Measurements from ENCODE around the gene SH3RF3.

Gene SH3RF3

DNA sequence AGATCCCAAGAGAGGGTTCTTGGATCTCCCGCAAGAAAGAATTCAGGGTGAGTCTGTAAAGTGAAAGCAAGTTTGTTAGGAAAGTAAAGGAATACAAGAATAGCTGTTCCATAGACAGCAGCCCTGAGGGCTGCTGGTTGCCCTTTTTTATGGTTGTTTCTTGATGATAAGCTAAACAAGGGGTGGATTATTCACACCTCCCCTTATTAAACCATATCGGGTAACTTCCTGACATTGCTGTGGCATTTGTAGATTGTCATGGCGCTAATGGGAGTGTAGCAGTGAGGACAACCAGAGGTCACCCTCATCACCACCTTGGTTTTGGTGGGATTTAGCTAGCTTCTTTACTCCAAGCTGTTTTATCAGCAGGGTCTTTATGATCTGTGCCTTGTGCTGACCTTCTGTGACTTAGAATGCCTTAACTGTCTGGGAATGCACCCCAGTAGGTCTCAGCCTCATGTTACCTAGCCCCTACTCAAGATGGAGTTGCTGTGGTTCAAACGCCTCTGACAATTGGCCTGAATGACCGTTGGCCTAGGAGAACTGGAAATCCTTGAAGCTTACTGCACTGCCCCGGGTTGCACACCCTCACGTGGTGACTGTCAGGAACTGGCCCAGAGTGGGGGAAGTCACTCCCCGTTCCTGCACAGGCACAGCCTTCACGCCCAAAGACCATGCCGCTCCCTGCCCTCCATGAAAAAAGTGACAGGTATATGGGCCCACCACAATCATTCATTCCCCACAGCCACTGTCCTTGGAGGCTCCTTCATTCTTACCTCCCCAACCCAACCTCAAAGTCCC is 347.8 kb downstream of the SH3RF3 start:
- DNase-seq (ENCODE audit: low read depth): no peak

- no peak for DNase-seq (ENCODE audit: low read depth)
These were observed 350.0 kb downstream of the SH3RF3 start for GRCh38 chr2:109478906-109479493.

- no peak for DNase-seq (ENCODE audit: low read depth)
These were observed 350.8 kb downstream of the SH3RF3 start for GRCh38 chr2:109479804-109480203.

DNA sequence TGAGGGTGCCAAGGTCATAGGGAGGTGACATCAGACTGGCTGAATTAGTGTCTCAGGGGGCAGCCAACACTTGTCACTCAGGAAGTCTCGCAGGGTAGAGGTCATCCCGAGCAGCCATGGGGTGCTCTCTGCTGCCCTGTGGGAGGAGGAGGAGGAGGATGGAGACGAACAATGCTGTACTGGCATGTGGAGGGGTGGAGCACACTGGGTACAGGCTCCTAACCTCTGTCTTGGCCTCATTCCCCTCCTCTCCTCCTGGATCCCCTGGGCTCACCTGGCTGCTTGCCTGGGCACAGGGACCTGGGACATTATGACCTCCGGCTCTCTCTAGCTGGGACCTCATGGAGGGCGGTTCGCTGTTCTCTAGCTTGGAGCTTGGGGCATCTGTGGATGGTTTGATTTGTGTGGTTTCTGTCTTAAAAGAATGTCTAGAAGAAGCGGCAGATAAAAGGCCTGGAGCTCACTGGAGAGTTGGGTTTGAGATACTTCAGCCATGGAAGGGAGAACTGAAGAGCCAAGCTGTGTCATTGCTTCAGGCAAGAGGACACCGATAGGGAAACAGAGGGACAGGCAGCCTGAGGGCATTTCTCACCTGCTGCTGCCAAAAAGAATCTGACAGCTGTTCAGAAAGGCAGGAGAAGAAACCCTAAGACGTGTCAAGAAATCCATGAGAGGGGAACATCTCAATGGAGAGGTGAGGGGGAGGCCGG is 351.6 kb downstream of the SH3RF3 start:
- no peak for DNase-seq (ENCODE audit: low read depth)

DNA sequence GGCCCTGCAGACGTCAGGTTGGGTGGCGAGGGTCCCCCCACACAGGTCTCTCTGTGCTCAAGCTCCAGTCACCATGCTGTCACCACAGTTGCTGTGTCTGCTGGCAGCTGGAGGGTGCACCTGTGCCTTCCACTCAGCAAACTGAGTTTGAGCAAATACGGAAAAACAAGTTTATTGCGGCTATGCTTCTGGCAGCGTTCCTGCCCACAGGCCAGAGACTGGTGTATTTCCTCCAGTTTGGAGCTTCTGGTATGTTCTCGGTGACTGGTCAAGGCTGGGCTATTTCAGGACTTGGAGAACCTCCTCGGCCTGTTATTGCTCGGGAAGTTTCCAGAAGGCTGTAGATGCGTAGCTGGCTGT is 352.2 kb downstream of the SH3RF3 start:
- DNase-seq (ENCODE audit: low read depth): no peak

GRCh38 chr2:109481599-109481998 is 352.6 kb downstream of the SH3RF3 start:
- DNase-seq (ENCODE audit: low read depth): no peak

DNA sequence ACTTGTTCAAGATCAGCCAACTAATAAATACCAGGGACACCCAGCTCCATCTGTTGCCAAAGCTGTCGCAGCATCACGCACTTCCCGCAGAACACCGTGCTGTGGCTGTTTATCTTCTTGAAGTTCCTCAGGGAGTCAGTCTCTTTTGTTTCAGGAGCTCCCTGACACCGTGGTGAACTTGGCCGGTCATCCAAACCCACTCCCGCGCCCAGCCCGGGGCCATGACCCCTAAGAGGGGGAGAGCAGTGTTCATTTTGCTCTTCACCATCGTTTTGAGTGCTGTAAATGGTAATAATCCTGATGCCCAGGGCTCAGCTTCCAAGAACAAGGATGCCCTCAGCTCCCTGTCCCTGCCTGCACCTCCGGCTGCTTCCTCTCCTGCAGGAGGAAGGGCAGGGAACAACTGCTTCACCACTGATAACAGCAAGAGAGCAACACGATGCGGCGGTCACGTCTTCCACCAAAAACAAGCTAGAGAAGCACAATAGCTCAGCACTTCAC is 353.4 kb downstream of the SH3RF3 start:
- no peak for DNase-seq (ENCODE audit: low read depth)

GRCh38 chr2:109486711-109487535 is 357.9 kb downstream of the SH3RF3 start:
- DNase-seq (ENCODE audit: low read depth): no peak

- no peak for DNase-seq (ENCODE audit: low read depth)
These were observed 358.5 kb downstream of the SH3RF3 start for GRCh38 chr2:109487536-109487869.

- no peak for DNase-seq (ENCODE audit: low read depth)
These were observed 359.1 kb downstream of the SH3RF3 start for GRCh38 chr2:109487871-109488655.

DNA sequence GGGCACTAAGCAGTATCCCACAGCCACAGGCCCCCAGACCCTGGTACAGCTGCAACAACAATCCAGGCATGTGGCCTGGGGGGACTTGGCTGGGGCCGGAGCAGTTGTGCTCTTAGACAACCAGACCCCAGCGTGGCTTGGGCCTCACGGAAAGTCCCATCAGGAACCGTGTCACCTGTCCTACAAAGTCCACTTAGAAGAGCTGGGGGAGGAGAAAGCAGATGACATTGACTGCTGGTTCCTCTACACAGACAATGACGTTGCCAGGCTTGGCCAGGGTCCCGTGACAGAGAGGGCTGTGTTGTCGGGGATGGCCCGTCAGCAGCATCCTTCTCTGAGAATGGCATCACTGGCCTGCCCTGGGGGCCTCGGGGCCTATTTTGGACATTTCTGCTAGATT is 360.3 kb downstream of the SH3RF3 start:
- no peak for DNase-seq (ENCODE audit: low read depth)

- DNase-seq (ENCODE audit: low read depth): no peak
These were observed 364.4 kb downstream of the SH3RF3 start for GRCh38 chr2:109493176-109493935.

DNA sequence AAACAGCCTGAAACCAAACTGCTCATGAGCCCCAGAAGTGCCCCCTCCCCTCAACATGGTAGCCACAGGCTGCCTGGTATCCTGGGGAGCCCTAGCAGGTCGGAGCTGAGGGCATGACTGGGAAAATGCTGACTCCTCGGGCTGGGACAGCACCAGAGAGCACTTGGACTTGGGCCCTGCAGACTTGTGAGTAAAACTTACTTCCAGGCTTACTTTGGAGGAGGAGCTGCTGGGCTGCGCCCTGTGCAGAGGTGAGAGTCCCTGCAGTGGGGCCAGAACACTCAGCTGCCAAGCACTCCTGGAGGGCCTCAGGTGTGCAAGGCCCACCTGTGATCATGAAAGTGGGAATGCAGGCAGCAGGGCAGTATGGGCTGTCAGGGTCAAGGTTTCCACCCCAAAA is 365.3 kb downstream of the SH3RF3 start:
- no peak for DNase-seq (ENCODE audit: low read depth)

DNA sequence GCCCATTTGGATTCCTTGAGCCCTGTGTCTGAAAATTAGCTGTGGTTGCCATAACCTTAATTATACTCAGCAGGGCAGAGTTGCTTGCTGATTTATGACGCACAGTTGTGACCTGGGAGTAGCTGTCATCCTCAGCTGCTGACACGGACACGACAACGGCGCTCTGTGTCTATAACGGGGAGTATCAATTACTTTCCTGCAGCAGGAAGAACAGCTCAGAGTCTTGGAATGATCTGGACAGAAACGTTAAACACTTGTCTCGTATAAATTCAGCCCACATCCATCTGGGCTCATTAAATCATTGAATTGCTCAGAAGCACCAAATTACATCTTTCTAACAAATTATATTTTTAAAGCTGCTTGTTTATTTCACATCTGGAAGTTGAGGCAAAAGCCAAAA is 368.5 kb downstream of the SH3RF3 start:
- no peak for DNase-seq (ENCODE audit: low read depth)

DNA sequence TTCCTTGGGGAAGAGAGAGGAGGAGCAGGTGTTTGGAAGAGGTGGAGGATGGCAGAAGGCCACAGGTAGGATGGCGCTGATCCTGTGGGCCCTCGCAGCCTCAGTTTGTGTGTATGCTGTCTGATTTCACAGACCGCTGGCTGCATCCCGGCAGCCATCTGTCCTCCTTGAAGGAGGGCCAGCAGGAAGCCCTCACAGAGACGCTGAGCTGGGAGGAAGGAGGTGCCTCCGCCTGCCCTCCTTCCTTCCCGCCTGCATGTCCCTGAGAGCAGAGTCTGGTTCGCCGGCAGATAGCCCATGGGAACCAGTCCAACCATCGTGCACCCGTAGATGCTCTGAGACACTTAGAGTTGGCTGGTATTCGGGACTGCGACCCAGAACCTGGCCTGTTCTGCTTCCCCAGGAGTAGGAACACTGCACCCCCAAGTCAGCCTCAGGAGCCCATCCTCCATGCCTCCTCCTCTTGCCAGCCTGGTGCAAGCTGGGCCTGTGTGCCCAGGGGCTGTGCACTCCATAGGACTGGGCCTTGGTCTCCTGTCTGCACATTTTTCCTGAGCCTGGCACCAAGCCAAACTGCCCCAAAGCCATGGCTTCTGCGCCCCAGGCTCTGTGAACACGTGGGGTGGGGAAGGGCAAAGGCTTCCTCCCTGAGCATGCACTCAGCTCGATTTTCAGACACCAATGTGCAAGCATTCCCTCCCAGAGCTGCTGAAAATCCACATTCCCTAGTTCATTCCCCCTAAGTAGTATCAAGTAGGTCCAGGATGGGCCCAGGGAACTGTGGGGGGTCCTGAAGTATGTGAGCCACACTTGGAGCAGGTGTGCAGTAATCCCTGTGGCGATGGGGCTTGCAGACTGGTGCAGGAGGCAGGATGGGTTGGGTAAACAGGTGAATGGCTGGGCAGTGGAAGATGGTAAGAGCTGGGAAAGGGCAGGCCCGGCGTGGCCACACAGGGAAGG is 369.2 kb downstream of the SH3RF3 start:
- DNase-seq (ENCODE audit: low read depth): no peak

- DNase-seq (ENCODE audit: low read depth): no peak
These were observed 369.9 kb downstream of the SH3RF3 start for GRCh38 chr2:109498906-109499305.

DNA sequence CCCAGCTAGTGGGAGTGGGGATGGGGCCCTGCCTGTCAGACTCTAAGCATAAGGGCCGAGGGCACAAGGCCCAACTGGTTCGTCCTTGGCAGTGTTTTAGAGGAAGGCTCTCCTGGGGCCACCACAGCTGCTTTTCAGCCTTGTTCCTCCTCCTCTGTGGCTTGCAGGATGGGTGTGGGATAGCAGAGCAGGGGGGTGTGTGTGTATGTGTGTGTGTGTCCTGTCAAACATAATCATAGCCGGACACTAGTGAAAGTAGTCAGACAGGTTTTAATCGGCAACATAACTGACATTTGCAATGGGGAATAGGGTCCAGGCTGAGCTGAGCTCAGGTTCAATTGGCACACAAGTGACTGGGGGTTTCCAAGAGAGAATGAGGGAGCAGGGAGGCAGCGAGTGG is 370.6 kb downstream of the SH3RF3 start:
- DNase-seq (ENCODE audit: low read depth): no peak

- DNase-seq (ENCODE audit: low read depth): no peak
These were observed 371.9 kb downstream of the SH3RF3 start for GRCh38 chr2:109500910-109501309.

DNA sequence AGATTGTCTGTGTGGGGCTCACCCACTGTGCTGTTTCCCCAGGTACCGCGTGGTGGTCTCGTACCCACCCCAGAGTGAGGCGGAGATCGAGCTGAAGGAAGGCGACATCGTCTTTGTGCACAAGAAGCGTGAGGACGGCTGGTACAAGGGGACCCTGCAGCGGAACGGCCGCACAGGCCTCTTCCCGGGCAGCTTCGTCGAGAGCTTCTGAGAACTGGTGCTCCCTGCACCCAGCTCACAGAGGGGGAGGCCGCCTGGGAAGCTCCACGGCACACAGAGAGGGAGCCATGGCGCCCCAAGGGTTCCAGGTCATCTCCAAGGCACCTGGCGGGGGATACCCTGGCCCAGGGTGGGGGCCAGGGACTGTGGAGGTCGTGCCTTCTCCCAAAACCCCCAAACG is 372.5 kb downstream of the SH3RF3 start:
- DNase-seq (ENCODE audit: low read depth): no peak

- no peak for DNase-seq (ENCODE audit: low read depth)
These were observed 374.2 kb downstream of the SH3RF3 start for GRCh38 chr2:109503191-109503590.

Measured in stimulated activated CD8-positive, alpha-beta memory T cell treated with anti-CD3 and anti-CD28 coated beads, Interleukin-4, amount 100 ng/mL, for 24 hours (primary cell).